A549 (cell line): ENCODE data around the gene GABBR2.

Experiments
- CHD2 ChIP-seq: fragments of 150-350 bp; IDR thresholded peaks from 2 replicates; pipeline ENCODE4 v1.6.1; 2014; ENCODE audit warnings: low read length; ENCODE audit not compliant: partially characterized antibody
- ESRRA ChIP-seq: fragments of 150-350 bp; IDR thresholded peaks from 2 replicates; pipeline ENCODE4 v1.6.1; 2014; ENCODE audit warnings: mild to moderate bottlenecking, low read length, borderline replicate concordance
- HES2 ChIP-seq: fragments of >200 bp; sonication (Bioruptor Twin); formaldehyde crosslinking; IDR thresholded peaks from 2 replicates; pipeline ENCODE4 v1.6.1; 2016
- RAD21 ChIP-seq, 2 experiments: fragments of >200 bp in 1 of 2; sonication (Bioruptor Twin) in 1 of 2; formaldehyde crosslinking in 1 of 2; IDR thresholded peaks in 1 of 2; conservative IDR thresholded peaks in 1 of 2; 2 replicates in 1 of 2; 3 replicates in 1 of 2; pipeline ENCODE4 v1.6.1; 2012 to 2018; ENCODE audit warnings: inconsistent platforms in 1 of 2

DNA sequence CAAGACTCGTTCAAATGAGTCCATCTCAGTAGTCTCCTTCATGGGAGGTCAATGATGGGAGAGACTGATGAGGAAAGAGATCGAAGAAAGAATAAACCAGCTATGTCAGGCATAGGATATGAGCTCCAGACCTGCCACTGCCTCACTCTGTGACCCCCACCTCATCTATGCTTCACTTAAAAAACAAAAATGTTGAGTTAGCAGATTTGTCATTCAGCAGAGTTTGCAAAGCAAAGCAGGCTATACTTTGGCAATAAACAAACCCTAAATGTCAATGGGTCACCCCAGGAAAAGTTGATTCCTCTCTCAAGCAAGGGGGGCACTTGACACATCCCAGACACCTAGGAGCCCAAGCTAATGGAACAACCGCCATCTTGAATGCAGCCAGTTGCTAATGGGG lies 117.0 kb downstream of the GABBR2 start:
- TF ChIP-seq HES2 (no peak), ESRRA (no peak), CHD2 (no peak), RAD21 (conservative IDR thresholded peaks at IDR 0.05 in 1 of 2, IDR thresholded peaks at IDR 0.05 in 1 of 2) (no peak)
